Measurements from ENCODE around the gene TMEM184B. TPM values are rescaled to one million over a fixed set of nuclear protein-coding genes. Genes with fewer than 3 reads are reported as not detected.

Gene TMEM184B
- total and polyA plus RNA-seq, 10 of the 15 experiments (the other 5 are each of a cell fraction or from before 2014, with no cell fraction given), result 0.56 to 22.4 (median 7.9) TPM

DNA sequence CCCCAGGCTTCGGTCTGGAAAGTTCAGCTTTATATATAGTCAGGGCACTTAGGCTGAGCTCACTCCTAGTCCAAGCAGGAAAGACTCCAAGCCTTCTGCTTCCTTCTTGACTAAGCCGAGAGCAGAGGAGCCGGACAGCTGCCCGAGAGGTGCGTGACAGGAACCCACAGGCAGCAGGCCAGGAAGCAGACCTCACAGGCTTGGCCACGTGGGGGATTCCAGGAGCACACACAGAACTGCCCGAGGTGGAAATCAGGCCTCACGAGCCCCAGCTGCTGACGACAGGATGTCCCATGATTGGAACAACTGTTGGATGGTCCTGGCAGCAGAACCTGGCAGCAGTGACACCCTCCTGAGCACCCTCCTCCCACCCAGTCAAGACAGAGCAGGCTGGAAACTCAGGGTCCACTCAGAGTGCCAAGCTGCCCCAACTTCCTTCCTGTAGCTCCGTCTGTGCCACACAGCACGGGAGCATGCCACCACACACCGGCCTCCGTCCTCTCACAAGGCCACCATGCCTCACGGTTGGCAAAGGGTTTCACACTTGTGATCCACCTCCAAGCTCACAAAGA, 96.6 kb downstream of the TMEM184B start (continued):
- TF ChIP-seq USF2 (IDR thresholded peaks at IDR 0.05; ENCODE audit: borderline replicate concordance, low read depth, low read length) (no peak; the same call in 1 of the 2 replicates), ETV6 (conservative IDR thresholded peaks at IDR 0.05 in 1 of 2, IDR thresholded peaks at IDR 0.05 in 1 of 2; ENCODE audit: borderline replicate concordance in 1 of 2, low read depth in 1 of 2) (peak in 1 of 2 experiments; percentile 44; a peak in 2 of 4 replicates), NFYB (IDR thresholded peaks at IDR 0.05; ENCODE audit: insufficient read depth, low read depth, low read length) (no peak), HDAC6 (IDR thresholded peaks at IDR 0.05; ENCODE audit: unreplicated experiment) (no peak), CBFB (IDR thresholded peaks at IDR 0.05; ENCODE audit: low read depth) (peak; percentile 41; the same call in 1 of the 2 replicates), PAX5 (IDR thresholded peaks at IDR 0.05; ENCODE audit: borderline replicate concordance, low read depth, low read length) (peak; percentile 85; the same call in 1 of the 2 replicates), NRF1 (conservative IDR thresholded peaks at IDR 0.05; ENCODE audit: low read depth, low read length) (no peak), ZNF24 (IDR thresholded peaks at IDR 0.05) (no peak), JUND (IDR thresholded peaks at IDR 0.05; ENCODE audit: low read depth, low read length) (no peak), ZNF592 (IDR thresholded peaks at IDR 0.05) (peak; percentile 78), RCOR1 (conservative IDR thresholded peaks at IDR 0.05; ENCODE audit: low read depth, low read length) (no peak)
- TF ChIP-seq, protein P1, sequence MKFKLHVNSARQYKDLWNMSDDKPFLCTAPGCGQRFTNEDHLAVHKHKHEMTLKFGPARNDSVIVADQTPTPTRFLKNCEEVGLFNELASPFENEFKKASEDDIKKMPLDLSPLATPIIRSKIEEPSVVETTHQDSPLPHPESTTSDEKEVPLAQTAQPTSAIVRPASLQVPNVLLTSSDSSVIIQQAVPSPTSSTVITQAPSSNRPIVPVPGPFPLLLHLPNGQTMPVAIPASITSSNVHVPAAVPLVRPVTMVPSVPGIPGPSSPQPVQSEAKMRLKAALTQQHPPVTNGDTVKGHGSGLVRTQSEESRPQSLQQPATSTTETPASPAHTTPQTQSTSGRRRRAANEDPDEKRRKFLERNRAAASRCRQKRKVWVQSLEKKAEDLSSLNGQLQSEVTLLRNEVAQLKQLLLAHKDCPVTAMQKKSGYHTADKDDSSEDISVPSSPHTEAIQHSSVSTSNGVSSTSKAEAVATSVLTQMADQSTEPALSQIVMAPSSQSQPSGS (IDR thresholded peaks at IDR 0.05; ENCODE audit: low read length), result no peak
- TF ChIP-seq, protein P2, sequence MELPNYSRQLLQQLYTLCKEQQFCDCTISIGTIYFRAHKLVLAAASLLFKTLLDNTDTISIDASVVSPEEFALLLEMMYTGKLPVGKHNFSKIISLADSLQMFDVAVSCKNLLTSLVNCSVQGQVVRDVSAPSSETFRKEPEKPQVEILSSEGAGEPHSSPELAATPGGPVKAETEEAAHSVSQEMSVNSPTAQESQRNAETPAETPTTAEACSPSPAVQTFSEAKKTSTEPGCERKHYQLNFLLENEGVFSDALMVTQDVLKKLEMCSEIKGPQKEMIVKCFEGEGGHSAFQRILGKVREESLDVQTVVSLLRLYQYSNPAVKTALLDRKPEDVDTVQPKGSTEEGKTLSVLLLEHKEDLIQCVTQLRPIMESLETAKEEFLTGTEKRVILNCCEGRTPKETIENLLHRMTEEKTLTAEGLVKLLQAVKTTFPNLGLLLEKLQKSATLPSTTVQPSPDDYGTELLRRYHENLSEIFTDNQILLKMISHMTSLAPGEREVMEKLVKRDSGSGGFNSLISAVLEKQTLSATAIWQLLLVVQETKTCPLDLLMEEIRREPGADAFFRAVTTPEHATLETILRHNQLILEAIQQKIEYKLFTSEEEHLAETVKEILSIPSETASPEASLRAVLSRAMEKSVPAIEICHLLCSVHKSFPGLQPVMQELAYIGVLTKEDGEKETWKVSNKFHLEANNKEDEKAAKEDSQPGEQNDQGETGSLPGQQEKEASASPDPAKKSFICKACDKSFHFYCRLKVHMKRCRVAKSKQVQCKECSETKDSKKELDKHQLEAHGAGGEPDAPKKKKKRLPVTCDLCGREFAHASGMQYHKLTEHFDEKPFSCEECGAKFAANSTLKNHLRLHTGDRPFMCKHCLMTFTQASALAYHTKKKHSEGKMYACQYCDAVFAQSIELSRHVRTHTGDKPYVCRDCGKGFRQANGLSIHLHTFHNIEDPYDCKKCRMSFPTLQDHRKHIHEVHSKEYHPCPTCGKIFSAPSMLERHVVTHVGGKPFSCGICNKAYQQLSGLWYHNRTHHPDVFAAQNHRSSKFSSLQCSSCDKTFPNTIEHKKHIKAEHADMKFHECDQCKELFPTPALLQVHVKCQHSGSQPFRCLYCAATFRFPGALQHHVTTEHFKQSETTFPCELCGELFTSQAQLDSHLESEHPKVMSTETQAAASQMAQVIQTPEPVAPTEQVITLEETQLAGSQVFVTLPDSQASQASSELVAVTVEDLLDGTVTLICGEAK (IDR thresholded peaks at IDR 0.05; ENCODE audit: borderline replicate concordance), result no peak
- TF ChIP-seq, protein P3, sequence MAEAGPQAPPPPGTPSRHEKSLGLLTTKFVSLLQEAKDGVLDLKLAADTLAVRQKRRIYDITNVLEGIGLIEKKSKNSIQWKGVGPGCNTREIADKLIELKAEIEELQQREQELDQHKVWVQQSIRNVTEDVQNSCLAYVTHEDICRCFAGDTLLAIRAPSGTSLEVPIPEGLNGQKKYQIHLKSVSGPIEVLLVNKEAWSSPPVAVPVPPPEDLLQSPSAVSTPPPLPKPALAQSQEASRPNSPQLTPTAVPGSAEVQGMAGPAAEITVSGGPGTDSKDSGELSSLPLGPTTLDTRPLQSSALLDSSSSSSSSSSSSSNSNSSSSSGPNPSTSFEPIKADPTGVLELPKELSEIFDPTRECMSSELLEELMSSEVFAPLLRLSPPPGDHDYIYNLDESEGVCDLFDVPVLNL (IDR thresholded peaks at IDR 0.05; ENCODE audit: low read depth, low read length), result no peak
- TF ChIP-seq, protein P4, sequence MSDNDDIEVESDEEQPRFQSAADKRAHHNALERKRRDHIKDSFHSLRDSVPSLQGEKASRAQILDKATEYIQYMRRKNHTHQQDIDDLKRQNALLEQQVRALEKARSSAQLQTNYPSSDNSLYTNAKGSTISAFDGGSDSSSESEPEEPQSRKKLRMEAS (IDR thresholded peaks at IDR 0.05; ENCODE audit: low read depth, low read length), result peak; percentile 15; the same call in 1 of the 2 replicates

All from GM12878 (cell line).